Keratinocyte (primary cell): Measurements from ENCODE around the gene NAA40. TPM values are rescaled to one million over a fixed set of nuclear protein-coding genes. Genes with fewer than 3 reads are reported as not detected.

Source experiments
- DNase-seq: peaks from one replicate; pipeline ENCODE4 v3.0.0-alpha.2; 2011; ENCODE audit warnings: low read depth, missing footprints, low spot score
- FAIRE-seq: peaks from 2 replicates; lab custom pipeline; 2011; peaks lifted over from hg19 to GRCh38; lab: Jason Lieb, UNC
- H2AFZ ChIP-seq: 2 replicates; pipeline ENCODE4 v1.6.0; 2012; ENCODE audit warnings: low read length, control low read depth, inconsistent platforms; ENCODE audit not compliant: control insufficient read depth
- H3K27ac ChIP-seq: 2 replicates; pipeline ENCODE4 v1.5.1; 2011; ENCODE audit warnings: low read length; ENCODE audit not compliant: control insufficient read depth, insufficient read depth
- H3K27me3 ChIP-seq: 3 replicates; pipeline ENCODE4 v1.6.0; 2011; ENCODE audit warnings: low read length; ENCODE audit not compliant: control insufficient read depth, insufficient read depth; ENCODE audit errors: extremely low read depth
- H3K36me3 ChIP-seq, 2 experiments: 2 replicates in 1 of 2; 3 replicates in 1 of 2; pipeline ENCODE4 v1.5.1; 2011; ENCODE audit warnings: low read length in 2 of 2, mild to moderate bottlenecking in 1 of 2; ENCODE audit not compliant: control insufficient read depth in 2 of 2, insufficient read depth in 2 of 2; ENCODE audit errors: extremely low read depth in 1 of 2
- H3K4me1 ChIP-seq: 3 replicates; pipeline ENCODE4 v1.5.1; 2011; ENCODE audit warnings: low read length; ENCODE audit not compliant: control insufficient read depth, insufficient read depth; ENCODE audit errors: extremely low read depth
- H3K4me2 ChIP-seq: 3 replicates; pipeline ENCODE4 v1.6.0; 2011; ENCODE audit warnings: low read depth, low read length; ENCODE audit not compliant: control insufficient read depth, insufficient read depth; ENCODE audit errors: extremely low read depth
- H3K4me3 ChIP-seq, 3 experiments: fragments of 200-600 bp in 1 of 3; sonication (generic) in 1 of 3; 2 replicates in 2 of 3; 3 replicates in 1 of 3; pipeline ENCODE4 v1.5.1; 2011 to 2016; ENCODE audit warnings: low read length in 3 of 3, mild to moderate bottlenecking in 3 of 3, control low read depth in 2 of 3, inconsistent platforms in 1 of 3, low read depth in 1 of 3, mixed read lengths in 1 of 3, mixed run types in 1 of 3, moderate library complexity in 1 of 3; ENCODE audit not compliant: control insufficient read depth in 2 of 3, insufficient read depth in 2 of 3; ENCODE audit errors: extremely low read depth in 1 of 3
- H3K79me2 ChIP-seq: 2 replicates; pipeline ENCODE4 v1.6.0; 2012; ENCODE audit warnings: low read length; ENCODE audit not compliant: control insufficient read depth, insufficient read depth
- H3K9ac ChIP-seq: 3 replicates; pipeline ENCODE4 v1.6.0; 2011; ENCODE audit warnings: low read length; ENCODE audit not compliant: control insufficient read depth, insufficient read depth; ENCODE audit errors: extremely low read depth
- H3K9me1 ChIP-seq: 3 replicates; pipeline ENCODE4 v1.6.0; 2011; ENCODE audit warnings: low read length; ENCODE audit not compliant: control insufficient read depth, insufficient read depth; ENCODE audit errors: extremely low read depth
- H3K9me3 ChIP-seq: 2 replicates; pipeline ENCODE4 v1.5.1; 2012; ENCODE audit warnings: low read depth, low read length; ENCODE audit not compliant: control insufficient read depth
- H4K20me1 ChIP-seq: 3 replicates; pipeline ENCODE4 v1.6.0; 2011; ENCODE audit warnings: low read length; ENCODE audit not compliant: control insufficient read depth, insufficient read depth; ENCODE audit errors: extremely low read depth
- CTCF ChIP-seq, 3 experiments: IDR thresholded peaks in 1 of 3; conservative IDR thresholded peaks in 1 of 3; optimal IDR thresholded peaks in 1 of 3; 2 replicates in 2 of 3; 3 replicates in 1 of 3; pipeline versions ENCODE3 to v1.5.1; 2011; ENCODE audit warnings: low read length in 3 of 3, mild to moderate bottlenecking in 3 of 3, moderate library complexity in 2 of 3, control low read depth in 1 of 3, inconsistent platforms in 1 of 3; ENCODE audit not compliant: insufficient read depth in 2 of 3; ENCODE audit errors: extremely low read depth in 1 of 3
- EZH2 ChIP-seq: IDR thresholded peaks from one replicate; pipeline ENCODE4 v1.6.1; 2012; ENCODE audit warnings: inconsistent platforms, mild to moderate bottlenecking, low read length, moderate library complexity
- dilution Hi-C: fragments of 300-500 bp; cut with MboI; formaldehyde crosslinking; loops from one replicate; pipeline ENCODE4 v1.7.0; 2020; ENCODE audit warnings: low sequenced_read_pairs; ENCODE audit not compliant: extremely low pct_ligation_motif_present
- polyA plus RNA-seq, 5 experiments: library from polyadenylated mRNA; depleted of rRNA in 3 of 5; stranded (reverse) in 3 of 5; stranded (forward) in 1 of 5; unstranded in 1 of 5; fragments of >200 nt; gene quantifications; 1 replicate in 1 of 5; 2 replicates in 3 of 5; 3 replicates in 1 of 5; pipeline versions ENCODE4 v1.2.1 to v1.2.3, GENCODE V29; 2011 to 2012; ENCODE audit warnings: missing spikeins in 2 of 5, low read depth in 1 of 5, low replicate concordance in 1 of 5

NAA40 gene
- polyA plus RNA-seq, 1 donor (not counting 4 experiments of a cell fraction or from before 2014, with no cell fraction given) = 13.5 TPM

GRCh38 chr11:63945477-63946163 is 6.8 kb downstream of the NAA40 start:
- H3K9me3 ChIP-seq = no peaks in the 10 kb centered on the region
- no peak overlapping the region for H3K9ac ChIP-seq
- no peaks in the 10 kb centered on the region for H3K9me1 ChIP-seq
- H3K27me3 ChIP-seq = no peaks in the 10 kb centered on the region
- peaks cover 35% of the 10 kb centered on the region for H3K79me2 ChIP-seq
- H3K27ac ChIP-seq = no peak overlapping the region
- H3K4me2 ChIP-seq = peak overlapping the region; percentile 19
- no peak overlapping the region for H3K4me3 ChIP-seq
- FAIRE-seq (no peak), DNase-seq (no peak)
- H4K20me1 ChIP-seq = no peaks in the 10 kb centered on the region
- peak; percentile 62 to 80 (median 80) for TF ChIP-seq CTCF (optimal IDR thresholded peaks at IDR 0.05 in 1 of 3, IDR thresholded peaks at IDR 0.05 in 1 of 3, conservative IDR thresholded peaks at IDR 0.05 in 1 of 3; ENCODE audit: extremely low read depth in 1 of 3, insufficient read depth in 2 of 3, low read length in 3 of 3)
- TF ChIP-seq EZH2 = no peak
- no peak overlapping the region for H2AFZ ChIP-seq
- H3K36me3 ChIP-seq = peaks cover 6 to 12% of the 10 kb centered on the region in 2 experiments
- H3K4me1 ChIP-seq = peaks cover 3% of the 10 kb centered on the region
- dilution Hi-C loops = no loop called here

- no peak for DNase-seq
- peak overlapping the region; percentile 48 for H3K9ac ChIP-seq
Observed at GRCh38 chr11:63951779-63952536, 13.2 kb downstream of the NAA40 start.

More at GRCh38 chr11:63951779-63952536, 13.2 kb downstream of the NAA40 start:
- Histone ChIP-seq H3K9me1 (no peaks in the 10 kb centered on the region), H3K27ac (peak overlapping the region; percentile 62), H3K4me1 (peaks cover 14% of the 10 kb centered on the region), H3K4me3 (peak overlapping the region in 1 of 3 experiments; percentile 34), H3K36me3 (peaks cover 8 to 10% of the 10 kb centered on the region in 2 experiments), H3K79me2 (no peaks in the 10 kb centered on the region), H2AFZ (peak overlapping the region; percentile 14), H3K9me3 (no peaks in the 10 kb centered on the region), H4K20me1 (no peaks in the 10 kb centered on the region), H3K4me2 (peak overlapping the region; percentile 73), H3K27me3 (no peaks in the 10 kb centered on the region)
- FAIRE-seq = peak; percentile 51
- no peak for TF ChIP-seq EZH2
- no peak for TF ChIP-seq CTCF (optimal IDR thresholded peaks at IDR 0.05 in 1 of 3, IDR thresholded peaks at IDR 0.05 in 1 of 3, conservative IDR thresholded peaks at IDR 0.05 in 1 of 3; ENCODE audit: extremely low read depth in 1 of 3, insufficient read depth in 2 of 3, low read length in 3 of 3)
- dilution Hi-C loops = no loop called here
